ENCODE results near the gene UBALD2.

GRCh38 chr17:76307299-76307965 lies 42.3 kb downstream of the UBALD2 start:
- no peak for TF ChIP-seq CTCF (IDR thresholded peaks at IDR 0.05)
- no peak for TF ChIP-seq EP300 (IDR thresholded peaks at IDR 0.05)
- TF ChIP-seq POLR2AphosphoS5 (IDR thresholded peaks at IDR 0.05): no peak
- no peak for TF ChIP-seq POLR2A (IDR thresholded peaks at IDR 0.05)
